ENCODE data around the gene DCLK1.

- TF ChIP-seq, protein P1, sequence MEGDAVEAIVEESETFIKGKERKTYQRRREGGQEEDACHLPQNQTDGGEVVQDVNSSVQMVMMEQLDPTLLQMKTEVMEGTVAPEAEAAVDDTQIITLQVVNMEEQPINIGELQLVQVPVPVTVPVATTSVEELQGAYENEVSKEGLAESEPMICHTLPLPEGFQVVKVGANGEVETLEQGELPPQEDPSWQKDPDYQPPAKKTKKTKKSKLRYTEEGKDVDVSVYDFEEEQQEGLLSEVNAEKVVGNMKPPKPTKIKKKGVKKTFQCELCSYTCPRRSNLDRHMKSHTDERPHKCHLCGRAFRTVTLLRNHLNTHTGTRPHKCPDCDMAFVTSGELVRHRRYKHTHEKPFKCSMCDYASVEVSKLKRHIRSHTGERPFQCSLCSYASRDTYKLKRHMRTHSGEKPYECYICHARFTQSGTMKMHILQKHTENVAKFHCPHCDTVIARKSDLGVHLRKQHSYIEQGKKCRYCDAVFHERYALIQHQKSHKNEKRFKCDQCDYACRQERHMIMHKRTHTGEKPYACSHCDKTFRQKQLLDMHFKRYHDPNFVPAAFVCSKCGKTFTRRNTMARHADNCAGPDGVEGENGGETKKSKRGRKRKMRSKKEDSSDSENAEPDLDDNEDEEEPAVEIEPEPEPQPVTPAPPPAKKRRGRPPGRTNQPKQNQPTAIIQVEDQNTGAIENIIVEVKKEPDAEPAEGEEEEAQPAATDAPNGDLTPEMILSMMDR (conservative IDR thresholded peaks at IDR 0.05 in 1 of 2, IDR thresholded peaks at IDR 0.05 in 1 of 2; ENCODE audit: extremely low read depth in 1 of 2, insufficient read depth in 1 of 2, low read depth in 1 of 2, low read length in 2 of 2), result no peak
- no peak for TF ChIP-seq EZH2 (IDR thresholded peaks at IDR 0.05; ENCODE audit: borderline replicate concordance, low read length)
Observed at GRCh38 chr13:35787937-35788336, 343.2 kb downstream of the DCLK1 start.
